GM12892 (cell line): ENCODE results near the gene ZPBP2.

ENCODE experiments used
- POLR2A ChIP-seq: IDR thresholded peaks from 2 replicates; pipeline ENCODE4 v1.6.1; 2011; ENCODE audit warnings: low read depth, low read length, control low read depth
- TAF1 ChIP-seq: IDR thresholded peaks from 2 replicates; pipeline ENCODE4 v1.6.1; 2011; ENCODE audit warnings: low read depth, mild to moderate bottlenecking, control low read depth, low read length, borderline replicate concordance

DNA sequence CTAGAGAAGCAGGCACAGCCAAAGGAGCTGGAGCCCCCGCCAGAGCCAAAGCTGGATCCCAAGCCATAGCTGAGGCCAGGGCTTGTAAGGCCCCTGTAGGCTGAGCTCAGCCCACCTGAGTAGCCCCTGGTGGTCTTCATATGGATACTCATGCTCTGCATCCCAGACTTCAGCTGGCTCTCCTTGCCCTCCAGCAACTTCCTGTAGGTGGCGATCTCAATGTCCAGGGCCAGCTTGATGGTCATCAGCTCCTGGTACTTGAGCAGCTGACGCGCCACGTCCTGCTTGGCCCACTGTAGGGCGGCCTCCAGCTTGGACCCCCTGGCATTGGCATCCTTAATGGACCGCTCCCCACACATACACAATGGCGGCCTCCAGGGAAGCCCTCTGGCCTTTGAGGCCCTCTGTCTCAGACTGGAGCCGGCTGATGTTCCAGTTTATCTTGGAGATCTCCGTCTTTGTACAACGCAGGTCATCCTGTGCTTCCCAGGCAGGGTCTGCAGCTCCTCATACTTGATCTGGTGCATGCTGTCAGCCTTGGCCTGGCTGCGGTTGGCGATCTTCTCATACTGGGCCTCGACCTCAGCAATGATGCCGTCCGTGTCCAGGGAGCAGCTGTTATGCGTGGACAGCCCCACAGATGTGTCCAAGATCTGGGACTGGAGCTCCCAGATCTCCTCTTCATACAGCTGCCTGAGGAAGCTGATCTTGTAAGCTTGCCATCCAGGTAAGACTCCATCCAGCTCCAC is 32.8 kb upstream of the ZPBP2 start:
- TF ChIP-seq POLR2A (peak; percentile 60), TAF1 (no peak)
